BLaER1 (cell line): ENCODE results near the gene HMGCL.
A peak's percentile ranks its signal among the peaks of the same experiment; 100 is the strongest.
"Not testable (repeated sequence)": the region's sequence is repeated elsewhere in the genome, so short reads cannot be mapped to it uniquely, and the experiment has no call there.

Experiments used
- H3K27ac ChIP-seq: shearing (Covaris generic); formaldehyde crosslinking; 2 replicates; pipeline ENCODE4 v1.8.1; 2022
- H3K27me3 ChIP-seq: shearing (Covaris generic); formaldehyde crosslinking; 2 replicates; pipeline ENCODE4 v1.8.1; 2022
- H3K36me3 ChIP-seq: shearing (Covaris generic); formaldehyde crosslinking; 2 replicates; pipeline ENCODE4 v1.8.1; 2022
- H3K4me1 ChIP-seq: shearing (Covaris generic); formaldehyde crosslinking; 2 replicates; pipeline ENCODE4 v1.8.1; 2022
- H3K4me2 ChIP-seq: shearing (Covaris generic); formaldehyde crosslinking; 2 replicates; pipeline ENCODE4 v1.8.1; 2022
- H3K4me3 ChIP-seq: shearing (Covaris generic); formaldehyde crosslinking; 2 replicates; pipeline ENCODE4 v1.8.1; 2022
- H3K9ac ChIP-seq: shearing (Covaris generic); formaldehyde crosslinking; 2 replicates; pipeline ENCODE4 v1.8.1; 2022
- H3K9me3 ChIP-seq: shearing (Covaris generic); formaldehyde crosslinking; 2 replicates; pipeline ENCODE4 v1.8.1; 2022
- H4K20me1 ChIP-seq: shearing (Covaris generic); formaldehyde crosslinking; 2 replicates; pipeline ENCODE4 v1.8.1; 2022
- Cebpa-rat ChIP-seq: shearing (Covaris generic); IDR thresholded peaks from 2 replicates; pipeline ENCODE4 v1.8.1; 2022

HMGCL gene

GRCh38 chr1:23827717-23828116 is 2.5 kb upstream of the HMGCL start:
- no peak for TF ChIP-seq Cebpa-rat
- Histone ChIP-seq H3K9ac (no peak overlapping the region), H3K4me3 (no peak overlapping the region), H3K4me2 (no peak overlapping the region), H3K4me1 (peaks cover 25% of the 10 kb centered on the region), H3K27me3 (no peaks in the 10 kb centered on the region), H3K27ac (no peak overlapping the region), H3K36me3 (no peaks in the 10 kb centered on the region), H3K9me3 (no peaks in the 10 kb centered on the region), H4K20me1 (no peaks in the 10 kb centered on the region)

DNA sequence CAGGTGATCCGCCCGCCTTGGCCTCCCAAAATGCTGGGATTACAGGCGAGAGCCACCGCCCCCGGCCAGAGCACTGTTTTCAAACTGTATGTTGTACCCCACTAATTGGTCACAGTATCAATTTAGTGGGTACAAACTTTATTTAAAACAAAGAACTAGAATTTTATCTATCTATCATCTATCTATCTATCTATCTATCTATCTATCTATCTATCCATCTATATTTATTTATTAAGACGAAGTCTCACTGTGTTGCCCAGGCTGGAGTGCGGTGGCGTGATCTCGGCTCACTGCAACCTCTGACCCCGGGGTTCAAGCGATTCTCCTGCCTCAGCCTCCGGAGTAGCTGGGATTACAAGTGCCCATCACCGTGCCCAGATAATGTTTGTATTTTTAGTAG is 1.4 kb upstream of the HMGCL start:
- not testable (repeated sequence) for H3K27ac ChIP-seq, H3K4me2 ChIP-seq, H3K9ac ChIP-seq, H3K36me3 ChIP-seq, H3K9me3 ChIP-seq, H4K20me1 ChIP-seq, H3K27me3 ChIP-seq, H3K4me3 ChIP-seq
- H3K4me1 ChIP-seq: peaks cover 25% of the 10 kb centered on the region

- Histone ChIP-seq H4K20me1 (no peaks in the 10 kb centered on the region), H3K27ac (peak overlapping the region; percentile 98), H3K9me3 (no peaks in the 10 kb centered on the region), H3K4me1 (peaks cover 25% of the 10 kb centered on the region), H3K27me3 (no peaks in the 10 kb centered on the region), H3K36me3 (no peaks in the 10 kb centered on the region), H3K4me3 (peak overlapping the region; percentile 99), H3K4me2 (peak overlapping the region; percentile 76), H3K9ac (peak overlapping the region; percentile 99)
- no peak for TF ChIP-seq Cebpa-rat
These were observed 713 bp upstream of the HMGCL start for GRCh38 chr1:23825762-23826522.

- Histone ChIP-seq H3K27ac (peak overlapping the region; percentile 98), H3K9me3 (no peaks in the 10 kb centered on the region), H3K9ac (peak overlapping the region; percentile 99), H3K4me3 (peak overlapping the region; percentile 99), H4K20me1 (no peaks in the 10 kb centered on the region), H3K4me1 (peaks cover 25% of the 10 kb centered on the region), H3K36me3 (peaks cover 8% of the 10 kb centered on the region), H3K27me3 (no peaks in the 10 kb centered on the region), H3K4me2 (peak overlapping the region; percentile 76)
- no peak for TF ChIP-seq Cebpa-rat
These were observed 536 bp downstream of the HMGCL start for GRCh38 chr1:23824711-23825075.

GRCh38 chr1:23823767-23824166 is 1.5 kb downstream of the HMGCL start:
- Histone ChIP-seq H3K27ac (no peak overlapping the region), H3K36me3 (peaks cover 15% of the 10 kb centered on the region), H3K4me3 (no peak overlapping the region), H3K9me3 (no peaks in the 10 kb centered on the region), H3K4me1 (peaks cover 25% of the 10 kb centered on the region), H3K27me3 (no peaks in the 10 kb centered on the region), H3K4me2 (peak overlapping the region; percentile 76; the same call in 1 of the 2 replicates), H3K9ac (peak overlapping the region; percentile 99; the same call in 1 of the 2 replicates), H4K20me1 (no peaks in the 10 kb centered on the region)
- no peak for TF ChIP-seq Cebpa-rat

- no peak overlapping the region for H3K9ac ChIP-seq
- no peak for TF ChIP-seq Cebpa-rat
- no peaks in the 10 kb centered on the region for H3K9me3 ChIP-seq
- no peak overlapping the region for H3K27ac ChIP-seq
- no peaks in the 10 kb centered on the region for H4K20me1 ChIP-seq
- H3K27me3 ChIP-seq: no peaks in the 10 kb centered on the region
- H3K36me3 ChIP-seq: peaks cover 76% of the 10 kb centered on the region
- H3K4me2 ChIP-seq: no peak overlapping the region
- H3K4me1 ChIP-seq: no peaks in the 10 kb centered on the region
- H3K4me3 ChIP-seq: no peak overlapping the region
These were observed 7.6 kb downstream of the HMGCL start for GRCh38 chr1:23817633-23818032.

DNA sequence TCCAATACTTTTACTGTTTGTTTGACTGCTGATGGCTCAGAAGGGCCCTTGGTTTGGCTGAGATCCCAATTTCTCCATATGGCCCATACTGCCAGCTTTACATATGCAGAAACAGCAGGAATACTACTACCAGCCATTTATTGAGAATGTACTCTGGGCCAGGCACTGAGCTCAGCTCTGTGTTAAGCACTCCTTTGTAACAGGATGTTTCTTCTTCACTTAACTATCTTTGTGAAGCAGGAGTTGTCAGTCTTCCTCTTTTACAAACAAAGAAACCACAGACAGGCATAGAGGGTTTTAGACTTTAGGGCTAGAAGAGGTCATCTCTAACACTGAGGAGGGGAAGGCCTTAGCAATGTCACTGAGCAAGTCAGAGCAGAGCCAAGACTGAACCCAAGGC is 8.3 kb downstream of the HMGCL start:
- H3K4me2 ChIP-seq: no peak overlapping the region
- H4K20me1 ChIP-seq: no peaks in the 10 kb centered on the region
- no peak overlapping the region for H3K4me3 ChIP-seq
- H3K36me3 ChIP-seq: peaks cover 84% of the 10 kb centered on the region
- H3K9me3 ChIP-seq: no peaks in the 10 kb centered on the region
- H3K9ac ChIP-seq: no peak overlapping the region
- no peak overlapping the region for H3K27ac ChIP-seq
- no peaks in the 10 kb centered on the region for H3K4me1 ChIP-seq
- TF ChIP-seq Cebpa-rat: no peak
- H3K27me3 ChIP-seq: no peaks in the 10 kb centered on the region

DNA sequence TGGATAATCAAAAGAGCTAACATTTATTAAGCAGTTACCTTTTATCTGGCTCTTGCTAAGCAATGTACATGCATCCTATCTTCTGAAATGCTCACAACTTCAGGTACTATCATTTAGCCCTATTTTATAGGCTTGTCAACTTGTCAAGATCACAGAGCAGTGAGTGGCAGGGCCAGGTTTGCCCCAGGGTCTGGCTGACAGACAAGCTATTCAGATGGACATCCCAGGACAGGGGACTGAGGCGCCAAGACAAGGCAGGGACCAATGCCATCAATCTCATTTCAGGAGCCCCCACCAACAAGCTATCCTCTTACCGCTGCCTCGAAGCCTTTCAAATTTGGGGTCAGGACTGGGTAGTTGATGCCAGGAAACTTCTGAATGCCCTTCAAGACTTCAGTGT is 8.9 kb downstream of the HMGCL start:
- no peak overlapping the region for H3K27ac ChIP-seq
- no peaks in the 10 kb centered on the region for H4K20me1 ChIP-seq
- H3K36me3 ChIP-seq: peaks cover 88% of the 10 kb centered on the region
- H3K9me3 ChIP-seq: no peaks in the 10 kb centered on the region
- no peak for TF ChIP-seq Cebpa-rat
- H3K27me3 ChIP-seq: no peaks in the 10 kb centered on the region
- H3K4me3 ChIP-seq: no peak overlapping the region
- H3K4me1 ChIP-seq: peaks cover 3% of the 10 kb centered on the region; the same call in 1 of the 2 replicates
- no peak overlapping the region for H3K9ac ChIP-seq
- no peak overlapping the region for H3K4me2 ChIP-seq

GRCh38 chr1:23814016-23814415 is 11.2 kb downstream of the HMGCL start:
- TF ChIP-seq Cebpa-rat: no peak
- Histone ChIP-seq H3K4me2 (no peak overlapping the region), H4K20me1 (no peaks in the 10 kb centered on the region), H3K4me3 (no peak overlapping the region), H3K9ac (no peak overlapping the region), H3K36me3 (peaks cover 74% of the 10 kb centered on the region), H3K27me3 (no peaks in the 10 kb centered on the region), H3K4me1 (peaks cover 19% of the 10 kb centered on the region), H3K9me3 (no peaks in the 10 kb centered on the region), H3K27ac (no peak overlapping the region)

DNA sequence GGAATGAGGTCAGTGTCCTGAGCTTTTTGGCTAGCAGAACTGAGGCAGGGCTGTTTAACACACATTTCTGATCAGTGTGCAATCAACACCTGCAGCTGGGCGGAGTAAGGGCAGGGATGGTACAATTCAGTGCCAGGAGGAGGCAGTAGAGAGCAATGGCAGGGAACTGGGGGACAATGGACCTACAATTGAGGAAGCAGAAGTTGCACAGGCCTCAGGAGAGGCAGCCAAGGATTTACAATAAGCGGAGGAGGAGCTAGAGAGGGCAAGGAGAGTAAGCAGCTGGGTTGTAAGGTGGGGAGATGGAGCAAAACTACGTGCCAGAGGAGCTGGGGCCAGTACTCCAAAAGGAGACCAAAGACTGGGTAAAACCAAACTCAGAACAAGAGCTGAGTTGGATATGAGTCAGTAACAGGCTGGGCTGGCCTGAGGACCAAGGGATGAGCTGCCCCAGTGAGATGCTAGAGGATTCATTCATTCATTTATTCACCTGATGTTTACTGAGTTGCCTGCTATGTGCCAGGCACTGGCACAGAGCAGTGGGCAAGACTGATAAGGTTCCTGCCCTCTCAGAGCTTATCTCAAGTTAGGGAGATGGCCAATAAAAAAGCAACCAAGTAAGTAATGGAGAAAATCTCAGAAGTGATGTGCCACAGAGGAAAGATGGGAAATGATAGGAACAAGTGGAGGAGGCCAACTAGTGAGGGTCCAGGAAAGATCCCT is 14.2 kb downstream of the HMGCL start:
- H3K27me3 ChIP-seq: no peaks in the 10 kb centered on the region
- H3K4me1 ChIP-seq: peaks cover 25% of the 10 kb centered on the region
- no peak for TF ChIP-seq Cebpa-rat
- H3K9ac ChIP-seq: no peak overlapping the region
- H3K27ac ChIP-seq: no peak overlapping the region
- H3K36me3 ChIP-seq: peaks cover 70% of the 10 kb centered on the region
- no peaks in the 10 kb centered on the region for H3K9me3 ChIP-seq
- H3K4me2 ChIP-seq: peak overlapping the region; percentile 13
- no peaks in the 10 kb centered on the region for H4K20me1 ChIP-seq
- no peak overlapping the region for H3K4me3 ChIP-seq
